H9 (cell line): ENCODE results near the gene DPYD. TPM values are rescaled to one million over a fixed set of nuclear protein-coding genes. Genes with fewer than 3 reads are reported as not detected.

Source experiments
- DNase-seq: peaks from one replicate; pipeline ENCODE4 v3.0.0-alpha.2; 2017
- H2AFZ ChIP-seq: one replicate; pipeline ENCODE4 v1.6.1; 2013; ENCODE audit warnings: mild to moderate bottlenecking, low read length, control low read depth, moderate library complexity
- H2AK5ac ChIP-seq: 2 replicates; pipeline ENCODE4 v1.6.1; 2013; ENCODE audit warnings: low read length, control low read depth, mixed read lengths; ENCODE audit not compliant: insufficient read length
- H2BK120ac ChIP-seq: one replicate; pipeline ENCODE4 v1.6.1; 2013; ENCODE audit warnings: low read depth, mild to moderate bottlenecking, low read length, control low read depth, inconsistent platforms; ENCODE audit not compliant: poor library complexity, severe bottlenecking
- H2BK12ac ChIP-seq: 2 replicates; pipeline ENCODE4 v1.6.1; 2013; ENCODE audit warnings: low read length, control low read depth, mixed read lengths, low read depth; ENCODE audit not compliant: insufficient read length
- H2BK15ac ChIP-seq: 2 replicates; pipeline ENCODE4 v1.6.1; 2013; ENCODE audit warnings: low read depth, low read length, control low read depth
- H2BK20ac ChIP-seq: one replicate; pipeline ENCODE4 v1.6.1; 2013; ENCODE audit warnings: low read depth, mild to moderate bottlenecking, low read length, control low read depth, inconsistent platforms; ENCODE audit not compliant: poor library complexity, severe bottlenecking
- H2BK5ac ChIP-seq: 2 replicates; pipeline ENCODE4 v1.6.1; 2013; ENCODE audit warnings: low read length, control low read depth, mixed read lengths; ENCODE audit not compliant: insufficient read length
- H3K14ac ChIP-seq: 2 replicates; pipeline ENCODE4 v1.6.1; 2013; ENCODE audit warnings: low read length, control low read depth; ENCODE audit not compliant: insufficient read depth
- H3K18ac ChIP-seq: 2 replicates; pipeline ENCODE4 v1.6.1; 2013; ENCODE audit warnings: low read depth, mild to moderate bottlenecking, mixed read lengths, low read length, control low read depth; ENCODE audit not compliant: insufficient read length
- H3K23ac ChIP-seq: 2 replicates; pipeline ENCODE4 v1.6.1; 2013; ENCODE audit warnings: low read length, control low read depth, mixed read lengths, low read depth; ENCODE audit not compliant: insufficient read length
- H3K23me2 ChIP-seq: 2 replicates; pipeline ENCODE4 v1.6.1; 2013; ENCODE audit warnings: low read depth, mild to moderate bottlenecking, mixed read lengths, low read length, control low read depth; ENCODE audit not compliant: insufficient read length, poor library complexity, severe bottlenecking
- H3K27ac ChIP-seq: 2 replicates; pipeline ENCODE4 v1.5.1; 2013; ENCODE audit warnings: low read length, control low read depth, mixed read lengths, low read depth; ENCODE audit not compliant: insufficient read length
- H3K27me3 ChIP-seq: 2 replicates; pipeline ENCODE4 v1.6.1; 2013; ENCODE audit warnings: low read length, control low read depth, inconsistent platforms; ENCODE audit not compliant: insufficient read depth
- H3K4ac ChIP-seq: 2 replicates; pipeline ENCODE4 v1.6.1; 2013; ENCODE audit warnings: low read depth, mild to moderate bottlenecking, control low read depth, inconsistent platforms, low read length, moderate library complexity
- H3K4me1 ChIP-seq: 2 replicates; pipeline ENCODE4 v1.6.1; 2013; ENCODE audit warnings: low read length, control low read depth, inconsistent platforms; ENCODE audit not compliant: insufficient read depth
- H3K4me2 ChIP-seq: 2 replicates; pipeline ENCODE4 v1.6.1; 2013; ENCODE audit warnings: low read length, control low read depth, mixed read lengths; ENCODE audit not compliant: insufficient read length, insufficient read depth
- H3K56ac ChIP-seq: 2 replicates; pipeline ENCODE4 v1.6.1; 2013; ENCODE audit warnings: low read depth, mild to moderate bottlenecking, mixed read lengths, low read length, control low read depth; ENCODE audit not compliant: insufficient read length
- H3K79me1 ChIP-seq: 2 replicates; pipeline ENCODE4 v1.6.1; 2013; ENCODE audit warnings: low read depth, mild to moderate bottlenecking, moderate library complexity, low read length, control low read depth, inconsistent platforms; ENCODE audit not compliant: insufficient read depth, poor library complexity, severe bottlenecking
- H3K79me2 ChIP-seq: 2 replicates; pipeline ENCODE4 v1.6.1; 2013; ENCODE audit warnings: low read length, control low read depth, inconsistent platforms; ENCODE audit not compliant: insufficient read depth
- H3K9ac ChIP-seq: 2 replicates; pipeline ENCODE4 v1.6.1; 2013; ENCODE audit warnings: low read length, control low read depth, mixed read lengths; ENCODE audit not compliant: insufficient read length; ENCODE audit errors: extremely low read depth
- H3K9me3 ChIP-seq: one replicate; pipeline ENCODE4 v1.6.1; 2013; ENCODE audit warnings: low read depth, low read length, inconsistent platforms; ENCODE audit not compliant: control insufficient read depth
- H3T11ph ChIP-seq: one replicate; pipeline ENCODE4 v1.6.1; 2013; ENCODE audit warnings: mild to moderate bottlenecking, low read length, control low read depth, inconsistent platforms
- H4K20me1 ChIP-seq: one replicate; pipeline ENCODE4 v1.6.1; 2013; ENCODE audit not compliant: control insufficient read depth, insufficient read length, insufficient read depth
- H4K5ac ChIP-seq: 2 replicates; pipeline ENCODE4 v1.6.1; 2013; ENCODE audit warnings: low read depth, mild to moderate bottlenecking, mixed read lengths, low read length, control low read depth; ENCODE audit not compliant: insufficient read length
- H4K8ac ChIP-seq: replicated peaks from 2 replicates; pipeline ENCODE4 v1.6.1; 2013; ENCODE audit warnings: low read length, control low read depth, mixed read lengths, low read depth; ENCODE audit not compliant: insufficient read length
- H4K91ac ChIP-seq: 2 replicates; pipeline ENCODE4 v1.6.1; 2013; ENCODE audit warnings: low read depth, mild to moderate bottlenecking, moderate library complexity, mixed read lengths, low read length, control low read depth; ENCODE audit not compliant: insufficient read length
- H3K27ac Mint-ChIP-seq, 3 experiments: 2 replicates in 2 of 3; 3 replicates in 1 of 3; pipeline ENCODE4 v1.8.0; 2020 to 2021; ENCODE audit warnings: mixed read lengths in 3 of 3, mild to moderate bottlenecking in 1 of 3, moderate library complexity in 1 of 3
- H3K27me3 Mint-ChIP-seq: 2 replicates; pipeline ENCODE4 v1.8.0; 2021; ENCODE audit warnings: low read depth, mild to moderate bottlenecking, moderate library complexity, mixed read lengths
- H3K36me3 Mint-ChIP-seq, 3 experiments: 2 replicates in 2 of 3; 3 replicates in 1 of 3; pipeline ENCODE4 v1.8.0; 2020 to 2021; ENCODE audit warnings: low read depth in 3 of 3, mixed read lengths in 3 of 3; ENCODE audit not compliant: insufficient read depth in 1 of 3
- H3K4me1 Mint-ChIP-seq, 2 experiments: 2 replicates each; pipeline ENCODE4 v1.8.0; 2020; ENCODE audit warnings: mixed read lengths in 2 of 2
- H3K4me3 Mint-ChIP-seq, 2 experiments: 2 replicates in 1 of 2; 3 replicates in 1 of 2; pipeline ENCODE4 v1.8.0; 2020 to 2021; ENCODE audit warnings: mild to moderate bottlenecking in 2 of 2, mixed read lengths in 2 of 2, moderate library complexity in 1 of 2
- H3K9me3 Mint-ChIP-seq, 2 experiments: 2 replicates in 1 of 2; 3 replicates in 1 of 2; pipeline ENCODE4 v1.8.0; 2020; ENCODE audit warnings: mild to moderate bottlenecking in 2 of 2, mixed read lengths in 2 of 2, moderate library complexity in 1 of 2
- WGBS: extraction: QIAGEN DNeasy Blood & Tissue Kit; methylation state at CpG from one replicate; pipeline ENCODE4 v1.1.7; 2013; ENCODE audit warnings: missing lambda C conversion rate, low lambda C conversion rate, mixed read lengths; ENCODE audit not compliant: insufficient read length; ENCODE audit errors: extremely low coverage; 5-methylcytosine and 5-hydroxymethylcytosine counted together
- total RNA-seq: library from RNA; stranded (reverse); gene quantifications from 2 replicates; pipeline ENCODE4 v1.2.1, GENCODE V29; 2021
- TF ChIP-seq, protein P1 (sequence below): fragments of 200-600 bp; sonication (generic); conservative IDR thresholded peaks from 3 replicates; pipeline ENCODE4 v1.8.0; 2021; ENCODE audit warnings: antibody characterized with exemption, mild to moderate bottlenecking

Gene DPYD
- total RNA-seq, 1 experiment from 2014 or later = 0.37 TPM

DNA sequence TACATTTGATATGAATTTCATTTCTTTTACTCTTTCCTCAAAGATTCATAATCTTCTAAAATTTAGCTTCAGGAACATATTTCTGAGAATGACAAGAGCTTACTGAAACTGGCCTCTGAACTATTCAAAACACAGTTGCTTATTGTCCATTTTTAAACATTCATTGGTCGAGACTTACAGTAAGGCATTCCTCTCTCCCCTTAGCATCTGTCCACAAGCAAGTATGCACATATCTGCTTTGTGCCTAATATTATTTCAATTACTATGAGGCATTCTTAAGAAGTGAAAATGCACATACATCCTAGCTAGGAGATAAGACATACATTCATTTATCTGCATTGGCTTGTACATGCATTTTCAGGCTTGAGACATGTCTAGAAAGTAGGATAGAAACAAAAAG is 710.5 kb downstream of the DPYD start:
- Histone ChIP-seq H4K5ac (no peak overlapping the region), H2BK120ac (no peak overlapping the region), H3K23me2 (no peaks in the 10 kb centered on the region), H3K9me3 (no peaks in the 10 kb centered on the region), H3K56ac (no peak overlapping the region), H4K8ac (no peak overlapping the region), H3K18ac (no peak overlapping the region), H4K20me1 (no peaks in the 10 kb centered on the region), H3K79me1 (no peaks in the 10 kb centered on the region), H2BK12ac (no peak overlapping the region), H2BK20ac (no peak overlapping the region), H3K27me3 (no peaks in the 10 kb centered on the region), H2BK15ac (no peak overlapping the region), H4K91ac (no peak overlapping the region), H2BK5ac (no peak overlapping the region), H3K79me2 (no peaks in the 10 kb centered on the region), H3T11ph (no peak overlapping the region), H3K27ac (no peak overlapping the region), H3K9ac (no peak overlapping the region), H2AK5ac (no peak overlapping the region), H3K23ac (no peak overlapping the region), H3K4me2 (no peak overlapping the region), H3K14ac (no peak overlapping the region), H2AFZ (no peak overlapping the region), H3K4me1 (no peaks in the 10 kb centered on the region), H3K4ac (no peak overlapping the region)
- no peaks in the 10 kb centered on the region for H3K27me3 Mint-ChIP-seq
- no peak overlapping the region for H3K27ac Mint-ChIP-seq
- no peak overlapping the region for H3K4me3 Mint-ChIP-seq
- no CpG with 5 or more reads among the region's 1 CpG for WGBS
- no peak for DNase-seq
- TF ChIP-seq, protein P1, sequence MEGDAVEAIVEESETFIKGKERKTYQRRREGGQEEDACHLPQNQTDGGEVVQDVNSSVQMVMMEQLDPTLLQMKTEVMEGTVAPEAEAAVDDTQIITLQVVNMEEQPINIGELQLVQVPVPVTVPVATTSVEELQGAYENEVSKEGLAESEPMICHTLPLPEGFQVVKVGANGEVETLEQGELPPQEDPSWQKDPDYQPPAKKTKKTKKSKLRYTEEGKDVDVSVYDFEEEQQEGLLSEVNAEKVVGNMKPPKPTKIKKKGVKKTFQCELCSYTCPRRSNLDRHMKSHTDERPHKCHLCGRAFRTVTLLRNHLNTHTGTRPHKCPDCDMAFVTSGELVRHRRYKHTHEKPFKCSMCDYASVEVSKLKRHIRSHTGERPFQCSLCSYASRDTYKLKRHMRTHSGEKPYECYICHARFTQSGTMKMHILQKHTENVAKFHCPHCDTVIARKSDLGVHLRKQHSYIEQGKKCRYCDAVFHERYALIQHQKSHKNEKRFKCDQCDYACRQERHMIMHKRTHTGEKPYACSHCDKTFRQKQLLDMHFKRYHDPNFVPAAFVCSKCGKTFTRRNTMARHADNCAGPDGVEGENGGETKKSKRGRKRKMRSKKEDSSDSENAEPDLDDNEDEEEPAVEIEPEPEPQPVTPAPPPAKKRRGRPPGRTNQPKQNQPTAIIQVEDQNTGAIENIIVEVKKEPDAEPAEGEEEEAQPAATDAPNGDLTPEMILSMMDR = no peak
- H3K4me1 Mint-ChIP-seq = no peaks in the 10 kb centered on the region
- no peaks in the 10 kb centered on the region for H3K36me3 Mint-ChIP-seq
- H3K9me3 Mint-ChIP-seq = no peaks in the 10 kb centered on the region
